Heart left ventricle (tissue), 16 donors: Measurements from ENCODE around the gene OR11G2. TPM values are rescaled to one million over a fixed set of nuclear protein-coding genes. Genes with fewer than 3 reads are reported as not detected.

Experiments used
- ATAC-seq, 4 donors: fragments of 200-7000 bp; cut with Tn5 transposase; one replicate each; pipeline ENCODE4 v1.9.1; 2020 to 2022; ENCODE audit warnings: moderate library complexity in 4 of 4, mild to moderate bottlenecking in 3 of 4, moderate number of reproducible peaks in 1 of 4
- DNase-seq, 5 donors: peaks; one replicate each; pipeline ENCODE4 v3.0.0-alpha.2; 2020
- H3K27ac ChIP-seq, 12 donors: fragments of 200-600 bp; sonication (generic) in 4 of 12; one replicate each; pipeline versions ENCODE4 v1.5.0 to v1.8.0; 2016 to 2022; ENCODE audit warnings: mild to moderate bottlenecking in 2 of 12
- H3K27me3 ChIP-seq, 9 donors: fragments of 200-600 bp; sonication (generic) in 2 of 9; one replicate each; pipeline versions ENCODE4 v1.5.1 to v1.8.0; 2016 to 2022; ENCODE audit warnings: mild to moderate bottlenecking in 3 of 9
- H3K36me3 ChIP-seq, 9 donors: fragments of 200-600 bp; sonication (generic) in 2 of 9; one replicate each; pipeline versions ENCODE4 v1.5.0 to v1.8.0; 2018 to 2022; ENCODE audit warnings: mild to moderate bottlenecking in 2 of 9
- H3K4me1 ChIP-seq, 12 donors: fragments of 200-600 bp; sonication (generic) in 4 of 12; one replicate each; pipeline versions ENCODE4 v1.5.0 to v1.8.0; 2016 to 2022; ENCODE audit warnings: mild to moderate bottlenecking in 3 of 12
- H3K4me3 ChIP-seq, 12 donors: fragments of 200-600 bp; sonication (generic) in 4 of 12; one replicate each; pipeline versions ENCODE4 v1.5.0 to v1.8.0; 2017 to 2022; ENCODE audit warnings: mild to moderate bottlenecking in 9 of 12, moderate library complexity in 4 of 12
- H3K9me3 ChIP-seq, 12 donors: fragments of 200-600 bp; sonication (generic) in 4 of 12; one replicate each; pipeline versions ENCODE4 v1.5.0 to v1.8.0; 2016 to 2022; ENCODE audit warnings: mild to moderate bottlenecking in 1 of 12
- CTCF ChIP-seq, 12 donors: fragments of 200-600 bp; sonication (generic) in 4 of 12; IDR thresholded peaks; one replicate each; pipeline versions ENCODE4 v1.5.0 to v1.8.0; 2018 to 2022; ENCODE audit warnings: antibody characterized with exemption in 12 of 12, mild to moderate bottlenecking in 5 of 12
- POLR2A ChIP-seq, 2 donors: fragments of 450-650 bp; IDR thresholded peaks; one replicate each; pipeline ENCODE4 v1.6.1; 2017; ENCODE audit warnings: antibody characterized with exemption in 2 of 2, mild to moderate bottlenecking in 2 of 2, moderate library complexity in 2 of 2
- WGBS, 4 donors: extraction: QIAGEN DNeasy Blood & Tissue Kit in 2 of 4; methylation state at CpG; one replicate each; pipeline versions ENCODE4 v1.1.5 to v1.1.7; 2013 to 2018; 5-methylcytosine and 5-hydroxymethylcytosine counted together
- intact Hi-C, 10 donors: fragments of 100-400 bp; cut with DNase I; formaldehyde crosslinking; loops; one replicate each; pipeline versions ENCODE4 v1.11.1 to v1.14.2; 2022
- long read RNA-seq, 3 donors: library from polyadenylated mRNA; unstranded; transcript quantifications; one replicate each; pipeline ENCODE4 v2.0.0, GENCODE V29; 2020 to 2021
- polyA plus RNA-seq, 2 donors: library from polyadenylated mRNA; stranded (reverse); fragments of 200-250 nt; gene quantifications; one replicate each; pipeline ENCODE4 v1.2.3, GENCODE V29; 2013
- total RNA-seq, 9 donors: library from RNA; depleted of rRNA in 2 of 9; stranded (reverse); fragments of >200 nt in 2 of 9; fragmentation: NEBNext Ultra II Directional in 3 of 9; extraction: Animal tissue kit (Norgen Biotek cat#: 25700) in 3 of 9; gene quantifications; one replicate each; pipeline versions ENCODE4 v1.1.0 to v1.2.4, GENCODE V29; 2016 to 2023
- donor health status: ischemic (EF 13 %, LVEDD 7.1; RV severe dilation, severe dysfunction).
- donor health status: healthy with polysubstance abuse.
- donor health status: DM: no; HTN: yes; CAD: no.
- donor health status: DM: no; HTN: no; CAD: no.
- donor health status: ischemic (EF 25% LVEDD 6.9; RV normal size, moderate dysfunction).
- donor health status: ischemic (EF 25% LVEDD 5.7; RV mildly dilated, moderate dysfunction).
- donor health status: healthy.
- donor health status: DM: yes; HTN: yes; CAD: no.
- donor health status: ischemic (EF 35%, LVEDD 5.7; RV mildly dilated, moderate dysfunction).
- donor health status: nonischemic (EF 11% LVEDD 7.7; RV severe dilation, severe dysfunction).
- donor health status: DM: yes; HTN: yes; CAD: no.
- donor health status: PGD.
- donor health status: ischemic (EF 29% LVEDD 5.4; RV normal size, mild dysfunction).
- donor health status: nonischemic (EF 23%, LVEDD 6.1; RV moderate dilation, normal function).

The OR11G2 gene
- not detected for total RNA-seq
- not detected for polyA plus RNA-seq
- long read RNA-seq, donor 1, result 0 reads
- long read RNA-seq, donor 2, result 0 reads
- long read RNA-seq, donor 3, result 0 reads

- ATAC-seq, result no peak
- no peak within 1 kb of the TSS for H3K4me3 ChIP-seq
- 31 to 57% (median 35%) methylated on average over 1 of the region's 1 CpG for WGBS, 4 donors
- no peaks in the 10 kb centered on the region for H3K9me3 ChIP-seq
- TF ChIP-seq CTCF (IDR thresholded peaks at IDR 0.05), result no peak
- TF ChIP-seq POLR2A (IDR thresholded peaks at IDR 0.05), result no peak
- peaks cover 0 to 5% (median 0%) of the 10 kb centered on the region in 9 donors for H3K27me3 ChIP-seq
- H3K27ac ChIP-seq, result no peak within 1 kb of the TSS
- DNase-seq, result no peak
- H3K36me3 ChIP-seq, result no peaks in the 10 kb centered on the region
- intact Hi-C loops, result no loop called here
- H3K4me1 ChIP-seq, result no peaks in the 10 kb centered on the region
Observed at GRCh38 chr14:20190596-20190995, at the start of gene OR11G2. OR11G2 (plus strand) TSS chr14:20190896; CDS start chr14:20197438, 6,542 bp downstream.

- ATAC-seq, result no peak
- Histone ChIP-seq H3K27me3 (no peaks in the 10 kb centered on the region), H3K27ac (no peak overlapping the region), H3K4me3 (no peak overlapping the region), H3K9me3 (peaks cover 0 to 5% (median 0%) of the 10 kb centered on the region in 12 donors), H3K36me3 (no peaks in the 10 kb centered on the region), H3K4me1 (no peaks in the 10 kb centered on the region)
- intact Hi-C loops, result no loop called here
- TF ChIP-seq POLR2A (IDR thresholded peaks at IDR 0.05) (no peak), CTCF (IDR thresholded peaks at IDR 0.05) (no peak)
- no peak for DNase-seq
- WGBS, 4 donors, result 19 to 38% (median 23%) methylated on average over 7 of the region's 7 CpGs
Observed at GRCh38 chr14:20143911-20144310, 46.8 kb upstream of the OR11G2 start.

GRCh38 chr14:20144820-20145219, 45.9 kb upstream of the OR11G2 start:
- Histone ChIP-seq H3K9me3 (peaks cover 0 to 9% (median 0%) of the 10 kb centered on the region in 12 donors), H3K4me3 (no peak overlapping the region), H3K36me3 (no peaks in the 10 kb centered on the region), H3K27ac (no peak overlapping the region), H3K27me3 (no peaks in the 10 kb centered on the region), H3K4me1 (no peaks in the 10 kb centered on the region)
- no peak for DNase-seq
- intact Hi-C loops, result no loop called here
- no peak for ATAC-seq
- TF ChIP-seq POLR2A (IDR thresholded peaks at IDR 0.05) (no peak), CTCF (IDR thresholded peaks at IDR 0.05) (no peak)
- 43 to 49% (median 44%) methylated on average over 1 of the region's 1 CpG for WGBS, 4 donors

GRCh38 chr14:20164462-20164861, 26.2 kb upstream of the OR11G2 start:
- Histone ChIP-seq H3K27me3 (no peaks in the 10 kb centered on the region), H3K36me3 (no peaks in the 10 kb centered on the region), H3K4me3 (no peak overlapping the region), H3K27ac (no peak overlapping the region), H3K9me3 (peaks cover 0 to 34% (median 13%) of the 10 kb centered on the region in 12 donors), H3K4me1 (no peaks in the 10 kb centered on the region)
- intact Hi-C loops, result no loop called here
- TF ChIP-seq POLR2A (IDR thresholded peaks at IDR 0.05) (no peak), CTCF (IDR thresholded peaks at IDR 0.05) (no peak)
- DNase-seq (no peak), ATAC-seq (no peak)
